Skeletal muscle tissue (tissue), 4 donors: ENCODE results near the gene RPL36A. TPM values are rescaled to one million over a fixed set of nuclear protein-coding genes. Genes with fewer than 3 reads are reported as not detected.

Source experiments
- H3K27ac ChIP-seq: one replicate; pipeline ENCODE4 v1.7.0; 2013; ENCODE audit warnings: mild to moderate bottlenecking, low read depth, low read length, inconsistent platforms
- H3K27me3 ChIP-seq, 3 donors: one replicate each; pipeline ENCODE4 v1.7.0; 2013; ENCODE audit warnings: low read length in 3 of 3; ENCODE audit not compliant: control insufficient read depth in 3 of 3, insufficient read depth in 3 of 3
- H3K36me3 ChIP-seq, 3 donors: one replicate each; pipeline ENCODE4 v1.7.0; 2013; ENCODE audit warnings: low read length in 3 of 3; ENCODE audit not compliant: control insufficient read depth in 3 of 3, insufficient read depth in 3 of 3
- H3K4me1 ChIP-seq, 3 donors: one replicate each; pipeline ENCODE4 v1.7.0; 2013; ENCODE audit warnings: low read length in 3 of 3, mild to moderate bottlenecking in 3 of 3; ENCODE audit not compliant: control insufficient read depth in 3 of 3, insufficient read depth in 3 of 3
- H3K4me3 ChIP-seq, 3 donors: one replicate each; pipeline ENCODE4 v1.7.0; 2013; ENCODE audit warnings: low read length in 3 of 3
- H3K9ac ChIP-seq, 3 donors: one replicate each; pipeline ENCODE4 v1.7.0; 2013; ENCODE audit warnings: low read length in 3 of 3, mild to moderate bottlenecking in 3 of 3, moderate library complexity in 2 of 3, low read depth in 1 of 3
- H3K9me3 ChIP-seq, 3 donors: one replicate each; pipeline ENCODE4 v1.7.0; 2013; ENCODE audit warnings: low read length in 3 of 3; ENCODE audit not compliant: control insufficient read depth in 3 of 3
- total RNA-seq: library from RNA; depleted of rRNA; stranded (reverse); fragments of >200 nt; gene quantifications from one replicate; pipeline ENCODE4 v1.2.3, GENCODE V29; 2014
- donor health status: Osteomylitis.

Gene RPL36A
- total RNA-seq, 1 donor from 2014 or later, result 349 TPM

DNA sequence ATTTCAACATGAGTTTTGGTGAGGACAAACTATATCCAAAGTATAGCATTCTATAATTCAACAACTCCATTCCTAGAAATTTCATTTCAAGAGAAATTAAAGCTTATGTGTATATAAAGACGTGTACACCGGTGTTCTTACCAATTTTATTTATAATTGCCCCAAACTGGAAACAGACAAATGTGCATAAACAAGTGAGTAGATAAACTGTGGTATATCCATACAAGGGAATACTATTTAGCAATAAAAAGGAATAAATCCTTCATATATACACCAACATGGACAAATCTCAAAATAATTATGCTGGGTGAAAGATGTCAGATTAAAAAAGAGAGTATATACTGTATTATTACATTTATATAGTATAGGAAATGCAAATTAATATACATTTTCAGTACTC, 37.1 kb downstream of the RPL36A start:
- no peaks in the 10 kb centered on the region for H3K9me3 ChIP-seq
- H3K4me1 ChIP-seq, result no peaks in the 10 kb centered on the region
- H3K27me3 ChIP-seq, result no peaks in the 10 kb centered on the region
- no peak overlapping the region for H3K9ac ChIP-seq
- no peak overlapping the region for H3K4me3 ChIP-seq
- peaks cover 0 to 11% (median 0%) of the 10 kb centered on the region in 3 donors for H3K36me3 ChIP-seq
- no peak overlapping the region for H3K27ac ChIP-seq

DNA sequence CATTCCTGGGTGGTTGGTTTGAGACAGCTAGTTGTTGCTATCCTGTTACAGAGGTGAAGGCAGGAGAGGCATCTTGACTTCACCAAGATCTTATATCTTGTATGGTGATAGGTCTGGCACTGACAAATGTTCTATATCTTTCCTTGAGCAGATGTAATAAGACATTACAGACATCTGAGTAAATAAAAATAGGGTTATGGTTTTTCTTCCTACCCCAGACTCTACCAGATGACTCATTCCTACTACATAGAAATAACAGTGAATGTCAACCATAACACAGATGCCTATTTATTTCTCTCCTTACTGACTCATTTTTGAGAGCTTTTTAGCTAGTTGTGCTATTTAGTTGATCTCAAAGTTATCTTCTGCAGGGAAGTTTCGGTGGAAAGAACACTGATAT, 39.1 kb downstream of the RPL36A start:
- Histone ChIP-seq H3K4me3 (no peak overlapping the region), H3K9ac (no peak overlapping the region), H3K36me3 (peaks cover 0 to 9% (median 0%) of the 10 kb centered on the region in 3 donors), H3K27ac (no peak overlapping the region), H3K4me1 (no peaks in the 10 kb centered on the region), H3K9me3 (no peaks in the 10 kb centered on the region), H3K27me3 (no peaks in the 10 kb centered on the region)

DNA sequence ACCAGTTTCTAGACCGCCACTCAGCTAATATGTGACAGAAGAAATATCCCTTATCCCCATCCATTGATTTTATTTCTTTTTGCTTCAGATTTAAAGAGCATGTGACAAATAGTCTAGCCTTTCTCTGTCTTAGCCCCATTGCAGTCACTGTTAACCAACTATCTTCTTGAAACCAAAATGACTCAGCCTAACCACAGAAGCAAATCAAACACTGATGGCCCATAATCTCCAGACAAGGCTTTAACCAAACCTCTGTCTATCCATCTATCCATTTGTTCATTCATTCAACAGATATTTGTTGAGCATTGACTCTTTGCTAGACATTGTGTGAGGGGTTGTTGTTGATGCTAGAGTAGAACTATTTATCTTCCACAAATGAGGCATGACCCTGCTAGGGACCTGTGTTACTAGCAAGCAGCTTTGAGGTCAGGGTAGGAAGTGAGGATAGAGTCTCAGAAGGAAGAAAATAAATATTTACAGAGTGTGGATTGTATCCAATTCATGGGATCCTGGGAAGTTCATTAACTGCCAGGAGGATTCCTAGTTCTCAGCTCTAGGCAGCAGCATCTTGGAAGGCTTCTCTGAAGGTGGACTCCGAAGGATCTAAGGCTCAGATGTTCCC, 39.8 kb downstream of the RPL36A start:
- Histone ChIP-seq H3K27ac (no peak overlapping the region), H3K9ac (no peak overlapping the region), H3K4me1 (no peaks in the 10 kb centered on the region), H3K9me3 (no peaks in the 10 kb centered on the region), H3K4me3 (no peak overlapping the region), H3K36me3 (peaks cover 0 to 9% (median 0%) of the 10 kb centered on the region in 3 donors), H3K27me3 (no peaks in the 10 kb centered on the region)

DNA sequence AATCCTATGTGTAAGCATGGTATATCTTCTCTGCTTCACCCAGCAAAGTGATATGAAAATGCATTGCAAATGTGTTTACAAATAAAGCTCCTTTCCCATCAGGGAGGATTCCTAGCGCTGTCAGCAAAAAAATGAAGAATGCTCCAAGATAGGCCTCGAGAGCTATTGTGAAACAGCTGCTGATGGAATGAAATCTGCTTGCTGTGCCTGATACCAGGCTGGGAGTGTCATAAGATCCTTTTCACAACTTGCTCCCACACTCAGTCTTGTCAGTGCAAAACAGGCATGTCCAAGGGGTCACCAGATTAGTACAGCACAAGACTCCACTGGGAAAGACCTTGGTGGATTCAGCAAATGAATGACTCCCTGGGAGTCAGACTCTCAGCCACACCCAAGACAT, 51.3 kb downstream of the RPL36A start:
- H3K9me3 ChIP-seq, result no peaks in the 10 kb centered on the region
- peaks cover 11 to 18% (median 13%) of the 10 kb centered on the region in 3 donors for H3K36me3 ChIP-seq
- no peak overlapping the region for H3K27ac ChIP-seq
- no peaks in the 10 kb centered on the region for H3K27me3 ChIP-seq
- H3K9ac ChIP-seq, result no peak overlapping the region
- no peaks in the 10 kb centered on the region for H3K4me1 ChIP-seq
- no peak overlapping the region for H3K4me3 ChIP-seq

Other genes with a start within 250 kb of the RPL36A start
- 1.0 TPM for gene DRP2, start 171.2 kb upstream of the RPL36A start, total RNA-seq
- gene TAF7L, start 99.7 kb upstream of the RPL36A start, total RNA-seq, result not detected
- 3.1 TPM for gene TIMM8A, start 42.3 kb upstream of the RPL36A start, total RNA-seq
- 2.1 TPM for gene BTK, start 4.8 kb upstream of the RPL36A start, total RNA-seq
- 16.2 TPM for gene GLA, start 16.9 kb downstream of the RPL36A start, total RNA-seq
- 53.2 TPM for gene HNRNPH2, start 17.2 kb downstream of the RPL36A start, total RNA-seq
- gene ARMCX4, start 94.4 kb downstream of the RPL36A start, total RNA-seq, result 17.2 TPM
- 91.3 TPM for gene ARMCX1, start 159.5 kb downstream of the RPL36A start, total RNA-seq
- gene ARMCX6, start 227.0 kb downstream of the RPL36A start, total RNA-seq, result 34.4 TPM
- gene ARMCX3, start 232.1 kb downstream of the RPL36A start, total RNA-seq, result 60.5 TPM